WTC11 (cell line): ENCODE data around the gene PPP6C. TPM values are rescaled to one million over a fixed set of nuclear protein-coding genes. Genes with fewer than 3 reads are reported as not detected.

Experiments
- ATAC-seq: fragments of 200-7000 bp; cut with Tn5 transposase; 2 replicates; pipeline ENCODE4 v1.10.0; 2021; ENCODE audit warnings: mild to moderate bottlenecking, moderate library complexity
- CTCF ChIA-PET: fragments of 300-600 bp; sonication (Branson Sonifier 250); formaldehyde crosslinking; loops from one replicate; lab custom pipeline; 2021; ENCODE audit warnings: antibody characterized with exemption; lab: Charles Lee
- POLR2A ChIA-PET: fragments of 350-600 bp; sonication (Branson Sonifier 250); formaldehyde crosslinking; loops from one replicate; lab custom pipeline; 2021; ENCODE audit warnings: antibody characterized with exemption; lab: Charles Lee
- DNase-seq: peaks from one replicate; pipeline ENCODE4 v3.0.0; 2021; ENCODE audit warnings: low spot score
- H3K27ac Mint-ChIP-seq: 2 replicates; pipeline ENCODE4 v1.8.0; 2021; ENCODE audit warnings: mixed read lengths
- H3K27me3 Mint-ChIP-seq: 2 replicates; pipeline ENCODE4 v1.8.0; 2021; ENCODE audit warnings: low read depth, mild to moderate bottlenecking, moderate library complexity, mixed read lengths
- H3K36me3 Mint-ChIP-seq: 2 replicates; pipeline ENCODE4 v1.8.0; 2021; ENCODE audit warnings: mixed read lengths
- H3K4me1 Mint-ChIP-seq: 2 replicates; pipeline ENCODE4 v1.8.0; 2022; ENCODE audit warnings: mixed read lengths
- H3K4me3 Mint-ChIP-seq: 2 replicates; pipeline ENCODE4 v1.8.0; 2021; ENCODE audit warnings: mild to moderate bottlenecking, moderate library complexity, mixed read lengths
- H3K9me3 Mint-ChIP-seq: 2 replicates; pipeline ENCODE4 v1.8.0; 2021; ENCODE audit warnings: mixed read lengths
- AFF4 ChIP-seq: sonication (generic); formaldehyde crosslinking; IDR thresholded peaks from 2 replicates; pipeline ENCODE4 v1.8.1; 2023; ENCODE audit warnings: mild to moderate bottlenecking, missing genetic modification reagents, borderline replicate concordance
- ATF1 ChIP-seq: sonication (generic); formaldehyde crosslinking; IDR thresholded peaks from 2 replicates; pipeline ENCODE4 v1.8.1; 2023; ENCODE audit warnings: mild to moderate bottlenecking, moderate library complexity, missing genetic modification reagents
- CTCF ChIP-seq: fragments of 200-600 bp; IDR thresholded peaks from 2 replicates; pipeline ENCODE4 v1.8.0; 2022; ENCODE audit warnings: antibody characterized with exemption
- ETV6 ChIP-seq: sonication (generic); formaldehyde crosslinking; IDR thresholded peaks from 2 replicates; pipeline ENCODE4 v1.8.1; 2022; ENCODE audit warnings: mild to moderate bottlenecking, missing genetic modification reagents
- FOXK1 ChIP-seq: sonication (generic); formaldehyde crosslinking; IDR thresholded peaks from 2 replicates; pipeline ENCODE4 v1.8.0; 2022; ENCODE audit warnings: mild to moderate bottlenecking, moderate library complexity, missing genetic modification reagents
- FOXP1 ChIP-seq: sonication (generic); formaldehyde crosslinking; IDR thresholded peaks from 2 replicates; pipeline ENCODE4 v1.8.0; 2022; ENCODE audit warnings: missing genetic modification reagents, mild to moderate bottlenecking, moderate library complexity, borderline replicate concordance
- GRHL2 ChIP-seq: fragments of 250-450 bp; sonication (Bioruptor Pico); IDR thresholded peaks from 2 replicates; pipeline ENCODE4 v1.8.0; 2022; ENCODE audit warnings: mild to moderate bottlenecking, moderate library complexity; ENCODE audit not compliant: insufficient replicate concordance, severe bottlenecking
- IRF1 ChIP-seq: sonication (generic); formaldehyde crosslinking; IDR thresholded peaks from 2 replicates; pipeline ENCODE4 v1.8.0; 2023; ENCODE audit warnings: missing genetic modification reagents
- MXD4 ChIP-seq: fragments of 250-450 bp; sonication (Bioruptor Pico); IDR thresholded peaks from 2 replicates; pipeline ENCODE4 v1.8.0; 2021; ENCODE audit warnings: mild to moderate bottlenecking, moderate library complexity, borderline replicate concordance
- NR1H2 ChIP-seq: sonication (generic); formaldehyde crosslinking; IDR thresholded peaks from 2 replicates; pipeline ENCODE4 v1.9.0; 2021; ENCODE audit warnings: mild to moderate bottlenecking, moderate library complexity, missing genetic modification reagents
- PRRX2 ChIP-seq: fragments of 250-450 bp; sonication (Bioruptor Pico); IDR thresholded peaks from 2 replicates; pipeline ENCODE4 v1.8.0; 2021; ENCODE audit warnings: mild to moderate bottlenecking
- ZNF263 ChIP-seq: sonication (generic); formaldehyde crosslinking; IDR thresholded peaks from 2 replicates; pipeline ENCODE4 v1.8.1; 2022; ENCODE audit warnings: low read depth, mild to moderate bottlenecking, moderate library complexity, missing genetic modification reagents
- ZNF416 ChIP-seq: fragments of 250-450 bp; sonication (Bioruptor Pico); IDR thresholded peaks from 2 replicates; pipeline ENCODE4 v1.9.0; 2021; ENCODE audit warnings: mild to moderate bottlenecking, inconsistent platforms
- total RNA-seq: library from RNA; stranded (reverse); gene quantifications from 3 replicates; pipeline ENCODE4 v1.2.3, GENCODE V29; 2021
- TF ChIP-seq, protein P1 (sequence below): sonication (generic); formaldehyde crosslinking; IDR thresholded peaks from 2 replicates; pipeline ENCODE4 v1.8.1; 2023; ENCODE audit warnings: mild to moderate bottlenecking, missing genetic modification reagents
- TF ChIP-seq, protein P2 (sequence below): sonication (generic); formaldehyde crosslinking; conservative IDR thresholded peaks from 2 replicates; pipeline ENCODE4 v1.8.1; 2022; ENCODE audit warnings: mild to moderate bottlenecking, missing genetic modification reagents
- TF ChIP-seq, protein P3 (sequence below): sonication (generic); formaldehyde crosslinking; IDR thresholded peaks from 2 replicates; pipeline ENCODE4 v1.8.1; 2022; ENCODE audit warnings: low read depth, missing genetic modification reagents, borderline replicate concordance
- TF ChIP-seq, protein P4 (sequence below): fragments of 250-450 bp; sonication (Bioruptor Pico); IDR thresholded peaks from 2 replicates; pipeline ENCODE4 v1.9.0; 2021; ENCODE audit warnings: moderate library complexity, mild to moderate bottlenecking, inconsistent platforms, borderline replicate concordance
- TF ChIP-seq, protein P5 (sequence below): sonication (generic); formaldehyde crosslinking; IDR thresholded peaks from 2 replicates; pipeline ENCODE4 v1.8.1; 2023; ENCODE audit warnings: mild to moderate bottlenecking, missing genetic modification reagents, moderate library complexity

Gene PPP6C
- total RNA-seq, 1 experiment from 2014 or later, result 40.9 TPM

DNA sequence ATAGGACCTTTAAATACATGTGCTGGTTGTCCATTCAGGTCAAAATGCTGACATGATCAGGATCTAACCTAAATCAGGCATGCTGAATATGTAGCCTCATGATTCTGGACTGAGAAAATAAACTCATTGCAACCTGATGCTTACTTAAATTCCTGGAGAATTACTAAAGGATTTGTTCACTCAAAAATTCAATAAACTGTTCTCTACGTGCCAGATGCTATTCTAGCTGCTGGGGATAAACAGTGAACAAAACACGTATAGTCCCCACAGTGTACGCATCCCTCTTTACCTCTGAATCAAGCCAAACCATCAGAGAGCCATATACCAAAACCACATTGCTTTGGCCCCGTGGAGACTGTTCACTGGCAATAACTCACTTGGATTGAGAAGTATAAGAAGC lies 52.4 kb downstream of the PPP6C start:
- no peak overlapping the region for H3K27ac Mint-ChIP-seq
- ATAC-seq (no peak), DNase-seq (no peak)
- H3K27me3 Mint-ChIP-seq, result no peaks in the 10 kb centered on the region
- POLR2A ChIA-PET, result no interaction called here
- CTCF ChIA-PET, result no interaction called here
- no peak for TF ChIP-seq ETV6 (CRISPR knock-in tag)
- TF ChIP-seq, protein P1, sequence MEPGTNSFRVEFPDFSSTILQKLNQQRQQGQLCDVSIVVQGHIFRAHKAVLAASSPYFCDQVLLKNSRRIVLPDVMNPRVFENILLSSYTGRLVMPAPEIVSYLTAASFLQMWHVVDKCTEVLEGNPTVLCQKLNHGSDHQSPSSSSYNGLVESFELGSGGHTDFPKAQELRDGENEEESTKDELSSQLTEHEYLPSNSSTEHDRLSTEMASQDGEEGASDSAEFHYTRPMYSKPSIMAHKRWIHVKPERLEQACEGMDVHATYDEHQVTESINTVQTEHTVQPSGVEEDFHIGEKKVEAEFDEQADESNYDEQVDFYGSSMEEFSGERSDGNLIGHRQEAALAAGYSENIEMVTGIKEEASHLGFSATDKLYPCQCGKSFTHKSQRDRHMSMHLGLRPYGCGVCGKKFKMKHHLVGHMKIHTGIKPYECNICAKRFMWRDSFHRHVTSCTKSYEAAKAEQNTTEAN (CRISPR knock-in tag), result no peak
- TF ChIP-seq NR1H2 (CRISPR knock-in tag), result no peak
- peaks cover 3% of the 10 kb centered on the region for H3K4me1 Mint-ChIP-seq
- peaks cover 13% of the 10 kb centered on the region for H3K36me3 Mint-ChIP-seq
- no peaks in the 10 kb centered on the region for H3K9me3 Mint-ChIP-seq
- H3K4me3 Mint-ChIP-seq, result no peak overlapping the region

DNA sequence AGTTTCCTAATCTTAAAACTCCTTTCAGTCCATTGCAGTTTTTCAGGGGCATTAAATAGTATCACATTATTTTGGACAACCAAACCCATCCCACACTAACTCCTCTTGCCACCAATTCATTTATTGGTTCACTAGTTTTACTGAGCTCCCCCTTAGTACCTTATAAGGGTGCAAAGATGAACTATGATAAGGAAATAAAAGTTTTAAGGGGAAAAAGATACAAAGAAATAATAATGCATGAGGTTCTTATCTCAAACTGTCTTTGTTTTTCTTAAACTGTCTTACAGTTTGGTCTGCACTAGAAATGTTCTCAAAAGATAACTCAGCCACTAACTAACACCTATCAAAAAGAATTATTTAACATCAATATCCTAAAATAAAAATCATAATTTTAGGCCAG lies 54.6 kb downstream of the PPP6C start:
- peaks cover 14% of the 10 kb centered on the region for H3K36me3 Mint-ChIP-seq
- H3K4me3 Mint-ChIP-seq, result no peak overlapping the region
- TF ChIP-seq, protein P2, sequence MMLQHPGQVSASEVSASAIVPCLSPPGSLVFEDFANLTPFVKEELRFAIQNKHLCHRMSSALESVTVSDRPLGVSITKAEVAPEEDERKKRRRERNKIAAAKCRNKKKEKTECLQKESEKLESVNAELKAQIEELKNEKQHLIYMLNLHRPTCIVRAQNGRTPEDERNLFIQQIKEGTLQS (CRISPR knock-in tag), result no peak
- TF ChIP-seq FOXK1 (CRISPR knock-in tag), result no peak
- no peak for TF ChIP-seq CTCF
- TF ChIP-seq PRRX2 (CRISPR knock-in tag), result no peak
- TF ChIP-seq ZNF416, result no peak
- TF ChIP-seq MXD4 (CRISPR knock-in tag), result no peak
- TF ChIP-seq, protein P3, sequence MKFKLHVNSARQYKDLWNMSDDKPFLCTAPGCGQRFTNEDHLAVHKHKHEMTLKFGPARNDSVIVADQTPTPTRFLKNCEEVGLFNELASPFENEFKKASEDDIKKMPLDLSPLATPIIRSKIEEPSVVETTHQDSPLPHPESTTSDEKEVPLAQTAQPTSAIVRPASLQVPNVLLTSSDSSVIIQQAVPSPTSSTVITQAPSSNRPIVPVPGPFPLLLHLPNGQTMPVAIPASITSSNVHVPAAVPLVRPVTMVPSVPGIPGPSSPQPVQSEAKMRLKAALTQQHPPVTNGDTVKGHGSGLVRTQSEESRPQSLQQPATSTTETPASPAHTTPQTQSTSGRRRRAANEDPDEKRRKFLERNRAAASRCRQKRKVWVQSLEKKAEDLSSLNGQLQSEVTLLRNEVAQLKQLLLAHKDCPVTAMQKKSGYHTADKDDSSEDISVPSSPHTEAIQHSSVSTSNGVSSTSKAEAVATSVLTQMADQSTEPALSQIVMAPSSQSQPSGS (CRISPR knock-in tag), result no peak
- TF ChIP-seq ATF1 (CRISPR knock-in tag), result no peak
- TF ChIP-seq ZNF263 (CRISPR knock-in tag), result no peak
- TF ChIP-seq, protein P4, sequence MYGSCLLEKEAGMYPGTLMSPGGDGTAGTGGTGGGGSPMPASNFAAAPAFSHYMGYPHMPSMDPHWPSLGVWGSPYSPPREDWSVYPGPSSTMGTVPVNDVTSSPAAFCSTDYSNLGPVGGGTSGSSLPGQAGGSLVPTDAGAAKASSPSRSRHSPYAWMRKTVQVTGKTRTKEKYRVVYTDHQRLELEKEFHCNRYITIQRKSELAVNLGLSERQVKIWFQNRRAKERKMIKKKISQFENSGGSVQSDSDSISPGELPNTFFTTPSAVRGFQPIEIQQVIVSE (CRISPR knock-in tag), result no peak
- no peak for TF ChIP-seq FOXP1 (CRISPR knock-in tag)
- TF ChIP-seq IRF1 (CRISPR knock-in tag), result no peak
- TF ChIP-seq AFF4, result no peak
- TF ChIP-seq, protein P5, sequence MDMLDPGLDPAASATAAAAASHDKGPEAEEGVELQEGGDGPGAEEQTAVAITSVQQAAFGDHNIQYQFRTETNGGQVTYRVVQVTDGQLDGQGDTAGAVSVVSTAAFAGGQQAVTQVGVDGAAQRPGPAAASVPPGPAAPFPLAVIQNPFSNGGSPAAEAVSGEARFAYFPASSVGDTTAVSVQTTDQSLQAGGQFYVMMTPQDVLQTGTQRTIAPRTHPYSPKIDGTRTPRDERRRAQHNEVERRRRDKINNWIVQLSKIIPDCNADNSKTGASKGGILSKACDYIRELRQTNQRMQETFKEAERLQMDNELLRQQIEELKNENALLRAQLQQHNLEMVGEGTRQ (CRISPR knock-in tag), result no peak
- no peak for TF ChIP-seq GRHL2 (CRISPR knock-in tag)
- CTCF ChIA-PET, result no interaction called here
- POLR2A ChIA-PET, result no interaction called here
- no peak for DNase-seq
- H3K27me3 Mint-ChIP-seq, result no peaks in the 10 kb centered on the region
- no peaks in the 10 kb centered on the region for H3K9me3 Mint-ChIP-seq
- no peaks in the 10 kb centered on the region for H3K4me1 Mint-ChIP-seq
- ATAC-seq, result no peak
- no peak overlapping the region for H3K27ac Mint-ChIP-seq
